H9 (cell line): ENCODE measurements around the gene NMUR1. TPM values are rescaled to one million over a fixed set of nuclear protein-coding genes. Genes with fewer than 3 reads are reported as not detected.
A peak's percentile ranks its signal among the peaks of the same experiment; 100 is the strongest.

ENCODE experiments used
- DNase-seq: peaks from one replicate; pipeline ENCODE4 v3.0.0-alpha.2; 2017
- H2AFZ ChIP-seq: one replicate; pipeline ENCODE4 v1.6.1; 2013; ENCODE audit warnings: mild to moderate bottlenecking, low read length, control low read depth, moderate library complexity
- H2AK5ac ChIP-seq: 2 replicates; pipeline ENCODE4 v1.6.1; 2013; ENCODE audit warnings: low read length, control low read depth, mixed read lengths; ENCODE audit not compliant: insufficient read length
- H2BK120ac ChIP-seq: one replicate; pipeline ENCODE4 v1.6.1; 2013; ENCODE audit warnings: low read depth, mild to moderate bottlenecking, low read length, control low read depth, inconsistent platforms; ENCODE audit not compliant: poor library complexity, severe bottlenecking
- H2BK12ac ChIP-seq: 2 replicates; pipeline ENCODE4 v1.6.1; 2013; ENCODE audit warnings: low read length, control low read depth, mixed read lengths, low read depth; ENCODE audit not compliant: insufficient read length
- H2BK15ac ChIP-seq: 2 replicates; pipeline ENCODE4 v1.6.1; 2013; ENCODE audit warnings: low read depth, low read length, control low read depth
- H2BK20ac ChIP-seq: one replicate; pipeline ENCODE4 v1.6.1; 2013; ENCODE audit warnings: low read depth, mild to moderate bottlenecking, low read length, control low read depth, inconsistent platforms; ENCODE audit not compliant: poor library complexity, severe bottlenecking
- H2BK5ac ChIP-seq: 2 replicates; pipeline ENCODE4 v1.6.1; 2013; ENCODE audit warnings: low read length, control low read depth, mixed read lengths; ENCODE audit not compliant: insufficient read length
- H3K14ac ChIP-seq: 2 replicates; pipeline ENCODE4 v1.6.1; 2013; ENCODE audit warnings: low read length, control low read depth; ENCODE audit not compliant: insufficient read depth
- H3K18ac ChIP-seq: 2 replicates; pipeline ENCODE4 v1.6.1; 2013; ENCODE audit warnings: low read depth, mild to moderate bottlenecking, mixed read lengths, low read length, control low read depth; ENCODE audit not compliant: insufficient read length
- H3K23ac ChIP-seq: 2 replicates; pipeline ENCODE4 v1.6.1; 2013; ENCODE audit warnings: low read length, control low read depth, mixed read lengths, low read depth; ENCODE audit not compliant: insufficient read length
- H3K23me2 ChIP-seq: 2 replicates; pipeline ENCODE4 v1.6.1; 2013; ENCODE audit warnings: low read depth, mild to moderate bottlenecking, mixed read lengths, low read length, control low read depth; ENCODE audit not compliant: insufficient read length, poor library complexity, severe bottlenecking
- H3K27ac ChIP-seq: 2 replicates; pipeline ENCODE4 v1.5.1; 2013; ENCODE audit warnings: low read length, control low read depth, mixed read lengths, low read depth; ENCODE audit not compliant: insufficient read length
- H3K27me3 ChIP-seq: 2 replicates; pipeline ENCODE4 v1.6.1; 2013; ENCODE audit warnings: low read length, control low read depth, inconsistent platforms; ENCODE audit not compliant: insufficient read depth
- H3K4ac ChIP-seq: 2 replicates; pipeline ENCODE4 v1.6.1; 2013; ENCODE audit warnings: low read depth, mild to moderate bottlenecking, control low read depth, inconsistent platforms, low read length, moderate library complexity
- H3K4me1 ChIP-seq: 2 replicates; pipeline ENCODE4 v1.6.1; 2013; ENCODE audit warnings: low read length, control low read depth, inconsistent platforms; ENCODE audit not compliant: insufficient read depth
- H3K4me2 ChIP-seq: 2 replicates; pipeline ENCODE4 v1.6.1; 2013; ENCODE audit warnings: low read length, control low read depth, mixed read lengths; ENCODE audit not compliant: insufficient read length, insufficient read depth
- H3K56ac ChIP-seq: 2 replicates; pipeline ENCODE4 v1.6.1; 2013; ENCODE audit warnings: low read depth, mild to moderate bottlenecking, mixed read lengths, low read length, control low read depth; ENCODE audit not compliant: insufficient read length
- H3K79me1 ChIP-seq: 2 replicates; pipeline ENCODE4 v1.6.1; 2013; ENCODE audit warnings: low read depth, mild to moderate bottlenecking, moderate library complexity, low read length, control low read depth, inconsistent platforms; ENCODE audit not compliant: insufficient read depth, poor library complexity, severe bottlenecking
- H3K79me2 ChIP-seq: 2 replicates; pipeline ENCODE4 v1.6.1; 2013; ENCODE audit warnings: low read length, control low read depth, inconsistent platforms; ENCODE audit not compliant: insufficient read depth
- H3K9ac ChIP-seq: 2 replicates; pipeline ENCODE4 v1.6.1; 2013; ENCODE audit warnings: low read length, control low read depth, mixed read lengths; ENCODE audit not compliant: insufficient read length; ENCODE audit errors: extremely low read depth
- H3K9me3 ChIP-seq: one replicate; pipeline ENCODE4 v1.6.1; 2013; ENCODE audit warnings: low read depth, low read length, inconsistent platforms; ENCODE audit not compliant: control insufficient read depth
- H3T11ph ChIP-seq: one replicate; pipeline ENCODE4 v1.6.1; 2013; ENCODE audit warnings: mild to moderate bottlenecking, low read length, control low read depth, inconsistent platforms
- H4K20me1 ChIP-seq: one replicate; pipeline ENCODE4 v1.6.1; 2013; ENCODE audit not compliant: control insufficient read depth, insufficient read length, insufficient read depth
- H4K5ac ChIP-seq: 2 replicates; pipeline ENCODE4 v1.6.1; 2013; ENCODE audit warnings: low read depth, mild to moderate bottlenecking, mixed read lengths, low read length, control low read depth; ENCODE audit not compliant: insufficient read length
- H4K8ac ChIP-seq: replicated peaks from 2 replicates; pipeline ENCODE4 v1.6.1; 2013; ENCODE audit warnings: low read length, control low read depth, mixed read lengths, low read depth; ENCODE audit not compliant: insufficient read length
- H4K91ac ChIP-seq: 2 replicates; pipeline ENCODE4 v1.6.1; 2013; ENCODE audit warnings: low read depth, mild to moderate bottlenecking, moderate library complexity, mixed read lengths, low read length, control low read depth; ENCODE audit not compliant: insufficient read length
- H3K27ac Mint-ChIP-seq, 3 experiments: 2 replicates in 2 of 3; 3 replicates in 1 of 3; pipeline ENCODE4 v1.8.0; 2020 to 2021; ENCODE audit warnings: mixed read lengths in 3 of 3, mild to moderate bottlenecking in 1 of 3, moderate library complexity in 1 of 3
- H3K27me3 Mint-ChIP-seq: 2 replicates; pipeline ENCODE4 v1.8.0; 2021; ENCODE audit warnings: low read depth, mild to moderate bottlenecking, moderate library complexity, mixed read lengths
- H3K36me3 Mint-ChIP-seq, 3 experiments: 2 replicates in 2 of 3; 3 replicates in 1 of 3; pipeline ENCODE4 v1.8.0; 2020 to 2021; ENCODE audit warnings: low read depth in 3 of 3, mixed read lengths in 3 of 3; ENCODE audit not compliant: insufficient read depth in 1 of 3
- H3K4me1 Mint-ChIP-seq, 2 experiments: 2 replicates each; pipeline ENCODE4 v1.8.0; 2020; ENCODE audit warnings: mixed read lengths in 2 of 2
- H3K4me3 Mint-ChIP-seq, 2 experiments: 2 replicates in 1 of 2; 3 replicates in 1 of 2; pipeline ENCODE4 v1.8.0; 2020 to 2021; ENCODE audit warnings: mild to moderate bottlenecking in 2 of 2, mixed read lengths in 2 of 2, moderate library complexity in 1 of 2
- H3K9me3 Mint-ChIP-seq, 2 experiments: 2 replicates in 1 of 2; 3 replicates in 1 of 2; pipeline ENCODE4 v1.8.0; 2020; ENCODE audit warnings: mild to moderate bottlenecking in 2 of 2, mixed read lengths in 2 of 2, moderate library complexity in 1 of 2
- WGBS: extraction: QIAGEN DNeasy Blood & Tissue Kit; methylation state at CpG from one replicate; pipeline ENCODE4 v1.1.7; 2013; ENCODE audit warnings: missing lambda C conversion rate, low lambda C conversion rate, mixed read lengths; ENCODE audit not compliant: insufficient read length; ENCODE audit errors: extremely low coverage; 5-methylcytosine and 5-hydroxymethylcytosine counted together
- total RNA-seq: library from RNA; stranded (reverse); gene quantifications from 2 replicates; pipeline ENCODE4 v1.2.1, GENCODE V29; 2021
- TF ChIP-seq, protein P1 (sequence below): fragments of 200-600 bp; sonication (generic); conservative IDR thresholded peaks from 3 replicates; pipeline ENCODE4 v1.8.0; 2021; ENCODE audit warnings: antibody characterized with exemption, mild to moderate bottlenecking

NMUR1 gene
- total RNA-seq, 1 experiment from 2014 or later, result 0.20 TPM

- H3K27ac ChIP-seq, result no peak overlapping the region
Measured at GRCh38 chr2:231513746-231514224, 16.5 kb downstream of the NMUR1 start.

More at GRCh38 chr2:231513746-231514224, 16.5 kb downstream of the NMUR1 start:
- Histone ChIP-seq H3K9ac (peak overlapping the region; percentile 78), H4K20me1 (no peaks in the 10 kb centered on the region), H2AFZ (no peak overlapping the region), H3K27me3 (no peaks in the 10 kb centered on the region), H2BK12ac (no peak overlapping the region), H3K23ac (no peak overlapping the region), H3K23me2 (peaks cover 3% of the 10 kb centered on the region), H3K4me2 (peak overlapping the region; percentile 57), H3K4me1 (no peaks in the 10 kb centered on the region; the same call in 1 of the 2 replicates), H3T11ph (no peak overlapping the region), H4K8ac (no peak overlapping the region), H4K91ac (no peak overlapping the region), H4K5ac (no peak overlapping the region), H3K14ac (peak overlapping the region; percentile 64), H2BK120ac (no peak overlapping the region), H3K18ac (peak overlapping the region; percentile 69), H3K9me3 (no peaks in the 10 kb centered on the region), H2BK15ac (no peak overlapping the region), H3K56ac (no peak overlapping the region), H2BK5ac (no peak overlapping the region), H3K79me2 (no peaks in the 10 kb centered on the region), H2AK5ac (no peak overlapping the region), H3K79me1 (no peaks in the 10 kb centered on the region), H2BK20ac (no peak overlapping the region), H3K4ac (no peak overlapping the region; the same call in 1 of the 2 replicates)
- peak overlapping the region; percentile 96 to 99 (median 97) for H3K27ac Mint-ChIP-seq
- no peaks in the 10 kb centered on the region for H3K9me3 Mint-ChIP-seq
- no CpG with 5 or more reads among the region's 7 CpGs for WGBS
- DNase-seq, result no peak
- H3K27me3 Mint-ChIP-seq, result no peaks in the 10 kb centered on the region
- H3K36me3 Mint-ChIP-seq, result peaks cover 0 to 6% (median 3%) of the 10 kb centered on the region in 3 experiments; a peak in 5 of 7 replicates
- peaks cover 14 to 20% of the 10 kb centered on the region in 2 experiments for H3K4me1 Mint-ChIP-seq
- H3K4me3 Mint-ChIP-seq, result peak overlapping the region; percentile 88 to 92
- TF ChIP-seq, protein P1, sequence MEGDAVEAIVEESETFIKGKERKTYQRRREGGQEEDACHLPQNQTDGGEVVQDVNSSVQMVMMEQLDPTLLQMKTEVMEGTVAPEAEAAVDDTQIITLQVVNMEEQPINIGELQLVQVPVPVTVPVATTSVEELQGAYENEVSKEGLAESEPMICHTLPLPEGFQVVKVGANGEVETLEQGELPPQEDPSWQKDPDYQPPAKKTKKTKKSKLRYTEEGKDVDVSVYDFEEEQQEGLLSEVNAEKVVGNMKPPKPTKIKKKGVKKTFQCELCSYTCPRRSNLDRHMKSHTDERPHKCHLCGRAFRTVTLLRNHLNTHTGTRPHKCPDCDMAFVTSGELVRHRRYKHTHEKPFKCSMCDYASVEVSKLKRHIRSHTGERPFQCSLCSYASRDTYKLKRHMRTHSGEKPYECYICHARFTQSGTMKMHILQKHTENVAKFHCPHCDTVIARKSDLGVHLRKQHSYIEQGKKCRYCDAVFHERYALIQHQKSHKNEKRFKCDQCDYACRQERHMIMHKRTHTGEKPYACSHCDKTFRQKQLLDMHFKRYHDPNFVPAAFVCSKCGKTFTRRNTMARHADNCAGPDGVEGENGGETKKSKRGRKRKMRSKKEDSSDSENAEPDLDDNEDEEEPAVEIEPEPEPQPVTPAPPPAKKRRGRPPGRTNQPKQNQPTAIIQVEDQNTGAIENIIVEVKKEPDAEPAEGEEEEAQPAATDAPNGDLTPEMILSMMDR, result no peak
